Nucleus accumbens (tissue), 56 donors: Measurements from ENCODE around the gene LTA4H.

ENCODE experiments used
- DNase-seq, 56 donors: peaks; one replicate each; lab custom pipeline; 2025; lab: John Stamatoyannopoulos, UW

Gene LTA4H

GRCh38 chr12:96060041-96060440 lies 24.7 kb upstream of the LTA4H start:
- no peak for DNase-seq

- DNase-seq, result no peak
Measured at GRCh38 chr12:96057986-96058553, 22.7 kb upstream of the LTA4H start.

- no peak for DNase-seq
Measured at GRCh38 chr12:96056646-96057455, 21.5 kb upstream of the LTA4H start.

GRCh38 chr12:96054244-96054610 lies 18.8 kb upstream of the LTA4H start:
- DNase-seq, result no peak

- DNase-seq, result no peak
Measured at GRCh38 chr12:96053476-96054243, 18.3 kb upstream of the LTA4H start.

- no peak for DNase-seq
Measured at GRCh38 chr12:96051756-96052485, 16.5 kb upstream of the LTA4H start.

GRCh38 chr12:96050139-96050538 lies 14.8 kb upstream of the LTA4H start:
- DNase-seq, result no peak

GRCh38 chr12:96049101-96049500 lies 13.7 kb upstream of the LTA4H start:
- DNase-seq, result no peak

GRCh38 chr12:96048393-96048969 lies 13.1 kb upstream of the LTA4H start:
- no peak for DNase-seq

- peak in 4 of 56 donors; percentile 5 to 27 (median 10) for DNase-seq
Measured at GRCh38 chr12:96047229-96048211, 12.1 kb upstream of the LTA4H start.

- DNase-seq, result no peak
Measured at GRCh38 chr12:96046543-96047228, 11.3 kb upstream of the LTA4H start.

GRCh38 chr12:96045566-96045965 lies 10.2 kb upstream of the LTA4H start:
- DNase-seq, result peak in 1 of 56 donors; percentile 2

- no peak for DNase-seq
Measured at GRCh38 chr12:96044943-96045290, 9.5 kb upstream of the LTA4H start.

GRCh38 chr12:96044017-96044942 lies 8.9 kb upstream of the LTA4H start:
- DNase-seq, result no peak

- DNase-seq, result no peak
Measured at GRCh38 chr12:96041181-96041580, 5.8 kb upstream of the LTA4H start.

GRCh38 chr12:96040305-96041133 lies 5.1 kb upstream of the LTA4H start:
- no peak for DNase-seq

- no peak for DNase-seq
Measured at GRCh38 chr12:96039516-96039915, 4.1 kb upstream of the LTA4H start.
